Mesenchymal stem cell (in vitro differentiated cells and primary cell): ENCODE data around the gene ALDH16A1.

Experiments used
- DNase-seq: peaks from one replicate; pipeline ENCODE4 v3.0.0-alpha.2; 2013
- H2AFZ ChIP-seq: one replicate; pipeline ENCODE4 v1.6.1; 2013; ENCODE audit warnings: low read depth, mild to moderate bottlenecking, control low read depth, inconsistent platforms, low read length, moderate library complexity
- H2AK5ac ChIP-seq: 2 replicates; pipeline ENCODE4 v1.6.1; 2013; ENCODE audit warnings: low read length, moderate library complexity, mild to moderate bottlenecking, inconsistent platforms; ENCODE audit not compliant: severe bottlenecking
- H2BK120ac ChIP-seq: one replicate; pipeline ENCODE4 v1.6.1; 2013; ENCODE audit warnings: low read depth, mild to moderate bottlenecking, inconsistent platforms, low read length, moderate library complexity
- H2BK12ac ChIP-seq, 2 experiments: one replicate each; pipeline ENCODE4 v1.6.1; 2013; ENCODE audit warnings: inconsistent platforms in 2 of 2, low read length in 2 of 2, mild to moderate bottlenecking in 2 of 2, moderate library complexity in 2 of 2, control low read depth in 1 of 2
- H2BK15ac ChIP-seq: one replicate; pipeline ENCODE4 v1.6.1; 2013; ENCODE audit warnings: mild to moderate bottlenecking, low read depth, inconsistent platforms; ENCODE audit not compliant: poor library complexity, severe bottlenecking
- H2BK5ac ChIP-seq: 2 replicates; pipeline ENCODE4 v1.6.1; 2013; ENCODE audit warnings: low read depth, mild to moderate bottlenecking, low read length, control low read depth, inconsistent platforms; ENCODE audit not compliant: poor library complexity, severe bottlenecking
- H3K14ac ChIP-seq, 2 experiments: one replicate each; pipeline ENCODE4 v1.6.1; 2013; ENCODE audit warnings: inconsistent platforms in 2 of 2, low read length in 2 of 2, control low read depth in 1 of 2, mild to moderate bottlenecking in 1 of 2, moderate library complexity in 1 of 2
- H3K18ac ChIP-seq, 2 experiments: one replicate each; pipeline ENCODE4 v1.6.1; 2013; ENCODE audit warnings: inconsistent platforms in 2 of 2, low read length in 2 of 2, control low read depth in 1 of 2, low read depth in 1 of 2, mild to moderate bottlenecking in 1 of 2
- H3K23ac ChIP-seq, 2 experiments: one replicate each; pipeline ENCODE4 v1.6.1; 2013; ENCODE audit warnings: inconsistent platforms in 2 of 2, low read length in 2 of 2, mild to moderate bottlenecking in 2 of 2, moderate library complexity in 2 of 2, control low read depth in 1 of 2
- H3K27ac ChIP-seq: 2 replicates; pipeline ENCODE4 v1.5.1; 2013; ENCODE audit warnings: mild to moderate bottlenecking, moderate library complexity, low read length, control low read depth, inconsistent platforms; ENCODE audit not compliant: poor library complexity, severe bottlenecking
- H3K27me3 ChIP-seq, 2 experiments: 2 replicates each; pipeline versions ENCODE4 v1.6.1 to v1.7.0; 2013; ENCODE audit warnings: low read length in 2 of 2, mild to moderate bottlenecking in 2 of 2, moderate library complexity in 2 of 2, control low read depth in 1 of 2, inconsistent platforms in 1 of 2; ENCODE audit not compliant: control insufficient read depth in 1 of 2, insufficient read depth in 1 of 2
- H3K36me3 ChIP-seq, 2 experiments: 2 replicates each; pipeline versions ENCODE4 v1.6.1 to v1.7.0; 2013; ENCODE audit warnings: low read length in 2 of 2, control low read depth in 1 of 2, inconsistent platforms in 1 of 2, low read depth in 1 of 2, mild to moderate bottlenecking in 1 of 2; ENCODE audit not compliant: insufficient read depth in 2 of 2, control insufficient read depth in 1 of 2
- H3K4ac ChIP-seq, 2 experiments: one replicate each; pipeline ENCODE4 v1.6.1; 2013; ENCODE audit warnings: inconsistent platforms in 2 of 2, low read length in 2 of 2, mild to moderate bottlenecking in 2 of 2, moderate library complexity in 2 of 2, control low read depth in 1 of 2, low read depth in 1 of 2
- H3K4me1 ChIP-seq: 2 replicates; pipeline ENCODE4 v1.6.1; 2013; ENCODE audit warnings: low read depth, low read length, control low read depth; ENCODE audit not compliant: control insufficient read depth, insufficient read depth
- H3K4me2 ChIP-seq: 2 replicates; pipeline ENCODE4 v1.6.1; 2013; ENCODE audit warnings: low read length, mild to moderate bottlenecking, inconsistent platforms; ENCODE audit not compliant: poor library complexity, severe bottlenecking
- H3K4me3 ChIP-seq, 2 experiments: 2 replicates each; pipeline versions ENCODE4 v1.5.1 to v1.7.0; 2013; ENCODE audit warnings: low read length in 2 of 2, mild to moderate bottlenecking in 2 of 2, control low read depth in 1 of 2, low read depth in 1 of 2; ENCODE audit not compliant: insufficient read depth in 1 of 2
- H3K79me1 ChIP-seq: replicated peaks from 2 replicates; pipeline ENCODE4 v1.6.1; 2013; ENCODE audit warnings: mild to moderate bottlenecking, control low read depth, low read length, inconsistent platforms; ENCODE audit not compliant: poor library complexity, severe bottlenecking
- H3K9ac ChIP-seq: 2 replicates; pipeline ENCODE4 v1.7.0; 2013; ENCODE audit warnings: mild to moderate bottlenecking, low read length, moderate library complexity
- H3K9me3 ChIP-seq: 2 replicates; pipeline ENCODE4 v1.7.0; 2013; ENCODE audit warnings: mild to moderate bottlenecking, low read length; ENCODE audit not compliant: control insufficient read depth
- H4K8ac ChIP-seq: one replicate; pipeline ENCODE4 v1.6.1; 2013; ENCODE audit warnings: inconsistent platforms, mild to moderate bottlenecking, low read length, moderate library complexity
- H4K91ac ChIP-seq: one replicate; pipeline ENCODE4 v1.6.1; 2013; ENCODE audit warnings: mild to moderate bottlenecking, low read length, inconsistent platforms
- WGBS: methylation state at CpG from one replicate; pipeline ENCODE4 v1.1.7; 2013; ENCODE audit warnings: mixed read lengths; 5-methylcytosine and 5-hydroxymethylcytosine counted together

Gene ALDH16A1

DNA sequence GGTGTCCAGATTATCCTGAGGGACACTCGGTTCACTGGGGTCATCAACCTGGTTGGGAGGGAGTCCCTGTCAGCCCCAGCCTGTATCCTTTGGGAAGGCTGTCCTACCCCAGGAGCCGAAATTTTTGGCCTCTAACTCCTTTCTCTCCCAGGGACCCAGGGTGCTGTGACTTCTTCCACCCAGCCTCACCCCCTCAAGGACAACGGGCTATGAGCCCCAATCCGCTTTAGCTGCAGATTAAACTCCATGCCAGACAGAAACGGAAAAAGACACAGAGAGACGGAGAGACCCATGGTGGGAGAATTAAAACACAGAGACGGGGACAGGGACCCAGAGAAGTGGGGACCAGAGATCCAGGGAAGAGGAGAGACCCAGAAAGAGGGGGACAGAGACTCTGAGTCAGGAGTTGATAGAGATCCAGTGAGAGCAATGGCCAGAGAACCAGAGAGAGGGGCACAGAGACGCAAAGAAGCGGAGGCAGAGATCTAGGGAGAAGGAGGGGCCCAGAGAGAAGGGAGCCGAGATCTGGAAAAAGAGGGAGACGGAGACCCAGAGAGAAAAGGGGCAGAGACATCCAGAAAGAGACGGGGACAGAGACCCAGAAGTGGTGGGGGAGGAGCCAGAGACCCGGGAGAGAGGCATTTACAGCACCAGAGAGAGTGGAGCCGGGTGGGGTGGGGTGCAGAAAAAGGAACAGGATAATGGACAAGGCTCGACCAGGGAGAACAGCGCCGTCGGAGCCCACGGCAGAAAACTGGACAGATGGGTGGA lies 12.4 kb upstream of the ALDH16A1 start:
- no peak overlapping the region for H2BK120ac ChIP-seq
- no peak overlapping the region for H2BK5ac ChIP-seq

DNA sequence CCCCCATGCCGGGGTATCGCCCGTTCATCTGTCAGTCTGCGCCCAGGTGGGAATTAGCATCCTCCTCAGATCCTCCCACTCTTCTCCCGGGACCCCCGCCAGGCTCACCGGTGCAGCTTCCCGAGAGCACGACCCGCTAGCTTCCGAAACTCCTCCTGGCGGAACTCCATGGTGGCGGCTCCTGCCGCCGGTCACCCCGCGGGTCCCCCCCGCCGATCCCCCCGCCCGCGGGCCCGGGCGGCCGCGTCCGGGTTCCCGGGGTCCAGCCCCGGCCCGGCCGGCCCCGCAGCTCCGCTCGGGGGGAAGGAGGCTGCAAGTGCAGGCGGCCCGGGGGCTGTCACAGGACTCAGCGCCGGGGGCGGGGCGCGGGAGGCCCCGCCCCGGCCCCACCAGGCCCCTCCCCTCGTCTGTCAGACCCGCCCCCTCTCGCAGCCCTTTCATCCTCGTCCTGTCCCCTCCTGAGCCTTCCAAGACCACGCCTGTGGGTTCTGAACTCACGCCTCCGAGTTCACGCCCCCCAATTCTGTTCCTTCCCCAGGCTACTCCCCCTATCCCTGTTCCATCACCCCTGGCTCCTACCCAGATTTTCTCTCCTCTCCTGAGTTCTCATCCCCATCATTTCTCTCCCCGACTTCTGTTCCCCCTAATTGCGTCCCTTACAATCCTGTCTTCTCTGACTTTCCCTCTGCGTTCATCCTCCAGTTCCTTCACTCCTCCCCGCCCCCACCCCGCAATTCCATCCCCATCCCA lies 11.6 kb upstream of the ALDH16A1 start, which contains the start of gene SLC17A7:
TSS of gene SLC17A7 (minus strand) at position 318 of the 750 bp plus-strand sequence. CDS start at position 170, 148 bp downstream.
- no peak within 1 kb of the TSS for H2AFZ ChIP-seq
- H3K4me3 ChIP-seq, result no peak within 1 kb of the TSS
- H3K79me1 ChIP-seq, result no peaks in the 10 kb centered on the region
- H2BK15ac ChIP-seq, result no peak within 1 kb of the TSS
- H3K27me3 ChIP-seq, result peaks cover 54 to 60% of the 10 kb centered on the region in 2 experiments
- H4K8ac ChIP-seq, result no peak within 1 kb of the TSS
- no peak within 1 kb of the TSS for H3K4ac ChIP-seq
- no peak within 1 kb of the TSS for H3K14ac ChIP-seq
- WGBS, result 3% methylated on average over 43 of the region's 56 CpGs
- H4K91ac ChIP-seq, result no peak within 1 kb of the TSS
- no peak within 1 kb of the TSS for H3K27ac ChIP-seq
- no peak within 1 kb of the TSS for H3K23ac ChIP-seq
- peaks cover 13% of the 10 kb centered on the region for H3K4me1 ChIP-seq
- no peak within 1 kb of the TSS for H2BK5ac ChIP-seq
- no peak within 1 kb of the TSS for H2BK120ac ChIP-seq
- peaks cover 0 to 6% of the 10 kb centered on the region in 2 experiments for H3K36me3 ChIP-seq
- H3K18ac ChIP-seq, result no peak within 1 kb of the TSS
- H2BK12ac ChIP-seq, result no peak within 1 kb of the TSS
- peak within 1 kb of the TSS; percentile 59 for H3K4me2 ChIP-seq
- no peak within 1 kb of the TSS for H2AK5ac ChIP-seq
- H3K9ac ChIP-seq, result no peak within 1 kb of the TSS
- DNase-seq, result peak; percentile 39
- H3K9me3 ChIP-seq, result no peaks in the 10 kb centered on the region

More for the DNA sequence above, 12.4 kb upstream of the ALDH16A1 start:
- Histone ChIP-seq H3K27me3 (peaks cover 58 to 68% of the 10 kb centered on the region in 2 experiments), H3K27ac (no peak overlapping the region), H3K14ac (no peak overlapping the region), H3K4me1 (peaks cover 14% of the 10 kb centered on the region), H2AK5ac (no peak overlapping the region), H2AFZ (no peak overlapping the region), H3K9ac (no peak overlapping the region), H3K4ac (no peak overlapping the region), H4K91ac (no peak overlapping the region), H3K4me2 (peak overlapping the region; percentile 59), H3K18ac (no peak overlapping the region), H3K4me3 (no peak overlapping the region), H4K8ac (no peak overlapping the region), H3K79me1 (no peaks in the 10 kb centered on the region), H2BK12ac (no peak overlapping the region), H3K23ac (no peak overlapping the region), H3K36me3 (no peaks in the 10 kb centered on the region), H2BK15ac (no peak overlapping the region), H3K9me3 (no peaks in the 10 kb centered on the region)
- 35% methylated on average over 18 of the region's 19 CpGs for WGBS
- no peak for DNase-seq

DNA sequence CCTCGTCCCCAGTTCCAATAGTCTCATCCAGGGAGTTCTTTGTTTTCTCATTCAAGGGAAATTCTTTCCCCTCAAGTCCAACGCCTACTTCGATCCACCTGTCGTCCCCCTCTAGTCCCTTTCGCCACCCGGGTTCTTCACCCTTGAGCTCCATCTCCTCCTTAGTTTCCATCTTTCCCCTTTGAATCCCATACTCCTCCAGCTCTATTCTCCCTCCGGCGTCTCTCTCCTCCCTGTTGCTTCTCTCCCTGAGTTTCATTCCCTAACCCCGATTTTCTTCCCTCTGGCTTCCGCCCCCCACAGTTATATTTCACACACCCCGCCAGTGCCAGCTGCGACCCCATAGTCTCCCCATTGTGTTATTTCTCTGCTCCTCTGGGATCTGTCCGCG lies 11.1 kb upstream of the ALDH16A1 start:
- H3K27me3 ChIP-seq, result peaks cover 50 to 55% of the 10 kb centered on the region in 2 experiments
- H2AFZ ChIP-seq, result no peak overlapping the region
- H3K14ac ChIP-seq, result no peak overlapping the region
- no peak overlapping the region for H2AK5ac ChIP-seq
- H3K36me3 ChIP-seq, result peaks cover 2 to 12% of the 10 kb centered on the region in 2 experiments
- no peak overlapping the region for H3K27ac ChIP-seq
- WGBS, result 26% methylated on average over 14 of the region's 14 CpGs
- no peak overlapping the region for H2BK15ac ChIP-seq
- H3K4me1 ChIP-seq, result peaks cover 11% of the 10 kb centered on the region
- no peak overlapping the region for H2BK120ac ChIP-seq
- no peak for DNase-seq
- H2BK12ac ChIP-seq, result no peak overlapping the region
- no peak overlapping the region for H3K23ac ChIP-seq
- H3K9me3 ChIP-seq, result no peaks in the 10 kb centered on the region
- H4K91ac ChIP-seq, result no peak overlapping the region
- no peak overlapping the region for H3K9ac ChIP-seq
- no peaks in the 10 kb centered on the region for H3K79me1 ChIP-seq
- no peak overlapping the region for H4K8ac ChIP-seq
- no peak overlapping the region for H3K18ac ChIP-seq
- no peak overlapping the region for H2BK5ac ChIP-seq
- no peak overlapping the region for H3K4me2 ChIP-seq
- no peak overlapping the region for H3K4ac ChIP-seq
- H3K4me3 ChIP-seq, result no peak overlapping the region

DNA sequence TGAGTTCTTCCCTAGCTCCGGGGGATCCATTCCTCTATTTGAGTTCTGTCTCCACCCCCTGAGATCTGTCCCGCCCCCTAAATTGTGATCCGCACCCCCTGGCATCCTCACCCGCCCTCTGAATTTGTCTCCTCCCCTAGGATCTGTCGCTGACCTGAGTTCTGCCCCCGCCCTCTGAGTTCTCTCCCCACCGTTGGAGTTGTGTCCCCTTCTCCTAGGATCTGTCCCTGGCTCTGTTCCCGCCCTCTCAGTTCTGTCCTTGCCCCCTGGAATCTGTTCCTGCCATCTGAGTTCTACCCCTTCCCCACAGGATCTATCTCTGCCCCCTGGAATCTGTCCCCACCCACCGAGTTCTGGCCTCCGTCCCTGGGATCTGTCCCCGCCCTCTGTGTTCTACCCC lies 10.7 kb upstream of the ALDH16A1 start:
- Histone ChIP-seq H4K8ac (no peak overlapping the region), H3K4me2 (no peak overlapping the region), H2BK15ac (no peak overlapping the region), H3K4ac (no peak overlapping the region), H2BK120ac (no peak overlapping the region), H3K4me3 (no peak overlapping the region), H2AK5ac (no peak overlapping the region), H2AFZ (no peak overlapping the region), H2BK5ac (no peak overlapping the region), H3K9me3 (no peaks in the 10 kb centered on the region), H3K9ac (no peak overlapping the region), H3K18ac (no peak overlapping the region), H4K91ac (no peak overlapping the region), H3K36me3 (peaks cover 2 to 16% of the 10 kb centered on the region in 2 experiments), H2BK12ac (no peak overlapping the region), H3K79me1 (no peaks in the 10 kb centered on the region), H3K27me3 (peaks cover 49 to 51% of the 10 kb centered on the region in 2 experiments), H3K14ac (no peak overlapping the region), H3K23ac (no peak overlapping the region), H3K27ac (no peak overlapping the region), H3K4me1 (peaks cover 11% of the 10 kb centered on the region)
- no peak for DNase-seq
- WGBS, result 11% methylated on average over 11 of the region's 11 CpGs
